Skeletal muscle cell (primary cell): ENCODE results near the gene DDX3Y.
A peak's percentile ranks its signal among the peaks of the same experiment; 100 is the strongest.

Source experiments
- DNase-seq: peaks from one replicate; pipeline ENCODE4 v3.0.0-alpha.2; 2010; ENCODE audit warnings: low read depth
- H3K4me3 ChIP-seq: 2 replicates; pipeline ENCODE4 v1.5.1; 2011; ENCODE audit warnings: low read depth, mild to moderate bottlenecking, control low read depth, low read length, moderate library complexity

Gene DDX3Y

DNA sequence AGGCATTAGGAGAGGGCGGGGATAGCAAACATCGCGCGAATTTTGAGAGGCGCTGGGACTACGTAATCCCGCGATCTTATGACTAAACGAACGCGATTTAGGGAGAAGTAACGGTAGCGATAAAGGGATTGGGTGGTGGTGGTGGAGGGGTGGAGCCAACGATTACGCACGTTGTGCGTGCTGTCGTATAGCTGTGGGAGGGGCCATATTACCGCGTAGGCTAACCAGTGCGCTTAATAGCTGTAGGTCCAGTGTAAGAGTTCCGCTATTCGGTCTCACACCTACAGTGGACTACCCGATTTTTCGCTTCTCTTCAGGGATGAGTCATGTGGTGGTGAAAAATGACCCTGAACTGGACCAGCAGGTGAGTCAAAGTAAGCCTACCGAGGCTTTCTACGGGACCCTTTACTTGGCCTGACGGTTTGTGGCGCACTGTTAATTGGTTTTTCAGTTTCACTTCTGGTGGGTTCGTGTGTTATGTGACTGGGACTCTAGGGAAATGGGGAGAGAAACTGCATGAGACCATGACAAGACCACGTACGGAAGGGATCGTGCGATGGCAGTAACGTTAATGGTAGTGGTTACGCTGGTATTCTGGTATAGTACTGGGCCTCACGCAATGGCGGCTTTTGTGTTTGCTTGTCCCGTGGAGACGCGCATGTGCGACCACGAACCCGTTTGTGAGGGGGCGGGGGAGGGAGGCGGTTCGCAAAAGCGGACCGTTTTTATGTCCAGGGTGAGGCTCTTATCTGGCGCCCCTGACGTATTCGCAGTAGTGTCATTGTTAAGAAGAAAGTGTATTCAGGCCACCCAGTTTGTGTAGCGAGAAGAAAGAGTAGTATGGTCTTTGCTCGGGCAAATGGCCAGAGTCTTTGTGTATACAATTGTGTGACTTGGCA lies at the start of gene DDX3Y:
Gene DDX3Y, plus strand, starts transcription at position 251 of the 899 bp plus-strand sequence. Its CDS starts 69 bp downstream, at position 320.
- H3K4me3 ChIP-seq = peak within 1 kb of the TSS; percentile 68
- DNase-seq = peak; percentile 86

DNA sequence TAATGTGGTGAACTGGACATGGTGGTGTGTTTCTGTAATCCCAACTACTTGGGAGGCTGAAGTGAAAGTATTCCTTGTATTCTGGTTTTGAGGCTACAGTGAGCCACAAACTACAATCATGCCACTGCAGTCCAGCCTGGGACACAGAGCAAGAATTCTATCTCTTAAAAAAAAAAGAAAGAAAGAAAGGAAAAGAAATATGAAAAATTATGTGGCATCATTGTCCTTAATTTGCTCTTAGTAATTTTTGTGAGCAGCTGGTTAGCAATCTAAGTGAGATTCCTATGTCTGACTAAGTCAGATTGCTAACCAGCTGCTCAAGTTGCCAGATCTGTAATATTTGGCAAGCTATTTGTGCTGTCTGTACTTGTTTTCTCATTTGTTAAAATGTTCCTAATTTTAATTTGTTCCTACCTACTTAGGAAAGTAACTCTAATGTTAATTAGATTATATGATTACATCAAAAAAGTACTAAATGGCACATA lies 48.8 kb upstream of the DDX3Y start:
- peak; percentile 2 for DNase-seq
- no peak overlapping the region for H3K4me3 ChIP-seq

DNA sequence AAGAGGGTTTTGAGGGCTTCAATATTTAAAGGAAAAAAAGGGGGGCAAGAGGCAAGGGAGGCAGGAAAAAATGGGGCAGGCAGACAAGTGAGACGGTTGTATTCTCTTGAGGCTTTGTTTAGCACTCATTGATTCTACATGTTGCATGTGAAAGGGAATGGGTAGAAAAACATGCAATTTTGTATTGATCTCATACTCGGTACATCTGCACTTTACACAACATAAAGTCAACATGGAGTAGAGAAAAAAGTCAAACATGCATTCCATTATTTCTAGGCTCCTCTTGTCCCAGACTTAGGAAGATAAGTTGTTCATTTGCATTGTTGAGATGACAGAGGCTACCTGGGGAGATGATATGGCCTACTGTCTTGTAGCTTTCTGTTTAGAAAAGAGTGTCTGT lies 36.7 kb upstream of the DDX3Y start:
- DNase-seq = no peak
- no peak overlapping the region for H3K4me3 ChIP-seq

DNA sequence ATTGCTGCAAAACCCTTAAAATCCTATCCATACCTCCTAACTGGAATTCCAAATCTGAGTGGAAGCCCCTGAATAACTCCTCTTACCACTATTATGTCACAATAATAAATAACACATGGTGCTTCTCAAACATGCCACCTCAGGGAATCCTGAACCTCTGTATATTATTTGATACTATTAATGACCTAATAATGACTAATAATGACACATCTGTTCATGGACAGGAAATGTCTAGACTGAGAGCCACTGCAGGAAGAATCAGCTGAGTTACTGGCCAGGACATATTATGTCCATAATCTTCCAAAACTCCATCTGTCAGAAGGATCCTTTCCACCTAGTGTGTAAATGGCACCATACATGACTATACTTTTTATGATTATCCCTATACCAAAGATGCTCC lies 7.7 kb upstream of the DDX3Y start:
- DNase-seq = no peak

DNA sequence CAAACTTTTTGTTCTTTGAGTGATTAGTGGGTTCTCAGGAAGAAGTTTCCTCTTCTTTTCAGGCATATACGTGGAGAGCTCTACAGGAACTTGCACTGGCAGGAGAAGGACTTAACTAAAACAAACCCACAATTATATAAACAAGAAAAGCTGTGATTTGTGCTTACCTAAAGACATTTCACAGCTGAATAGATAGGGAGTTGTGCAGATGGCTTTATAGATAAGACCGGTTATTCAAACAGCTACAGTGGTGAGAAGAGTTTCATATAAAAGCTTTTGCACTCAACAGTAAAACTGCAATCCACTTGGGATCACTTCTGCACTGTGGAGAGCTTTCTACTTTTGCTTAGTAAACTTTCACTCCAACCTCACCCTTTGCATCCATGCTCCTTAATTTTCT lies 6.1 kb upstream of the DDX3Y start:
- DNase-seq = no peak
- no peak overlapping the region for H3K4me3 ChIP-seq

More for the DNA sequence above, 7.7 kb upstream of the DDX3Y start:
- H3K4me3 ChIP-seq = no peak overlapping the region

DNA sequence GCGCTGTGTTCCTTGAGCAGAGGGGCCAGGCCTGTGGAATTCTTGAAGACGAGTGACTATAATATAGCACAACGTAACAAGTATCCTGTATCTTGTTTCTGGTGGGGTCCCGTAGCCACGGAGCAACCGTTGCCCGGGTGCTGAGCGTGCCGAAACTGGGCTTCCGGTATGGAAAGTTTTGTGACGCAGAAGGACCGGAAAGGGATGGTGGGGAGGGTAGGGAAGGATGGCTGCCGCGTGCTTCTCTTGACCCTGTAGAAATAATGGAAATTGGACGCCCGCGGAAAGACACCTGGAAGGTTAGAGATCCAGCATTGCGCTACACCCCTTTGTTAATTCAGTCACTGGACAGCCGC lies 827 bp downstream of the DDX3Y start:
- DNase-seq = peak; percentile 25
- peak overlapping the region; percentile 68 for H3K4me3 ChIP-seq

DNA sequence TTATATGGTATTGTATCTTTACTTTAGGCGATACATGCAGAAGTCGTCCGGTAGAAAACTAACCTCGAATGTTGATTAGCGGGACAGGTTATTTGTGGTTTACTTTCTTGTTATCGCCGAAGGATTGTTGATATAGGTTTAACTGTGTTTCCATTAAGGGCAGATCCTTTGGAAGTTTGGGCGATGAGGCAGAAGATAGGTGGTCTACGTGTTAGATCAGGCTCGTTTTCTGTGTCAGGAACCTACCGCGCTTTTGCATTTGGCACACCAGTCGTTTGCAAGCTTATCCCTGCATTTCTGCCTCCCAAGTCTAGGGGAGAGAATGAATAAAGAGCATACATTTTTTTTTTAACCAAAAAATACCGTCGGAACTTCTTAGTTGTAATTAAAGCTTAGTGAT lies 1.2 kb downstream of the DDX3Y start:
- H3K4me3 ChIP-seq = peak overlapping the region; percentile 68
- no peak for DNase-seq

DNA sequence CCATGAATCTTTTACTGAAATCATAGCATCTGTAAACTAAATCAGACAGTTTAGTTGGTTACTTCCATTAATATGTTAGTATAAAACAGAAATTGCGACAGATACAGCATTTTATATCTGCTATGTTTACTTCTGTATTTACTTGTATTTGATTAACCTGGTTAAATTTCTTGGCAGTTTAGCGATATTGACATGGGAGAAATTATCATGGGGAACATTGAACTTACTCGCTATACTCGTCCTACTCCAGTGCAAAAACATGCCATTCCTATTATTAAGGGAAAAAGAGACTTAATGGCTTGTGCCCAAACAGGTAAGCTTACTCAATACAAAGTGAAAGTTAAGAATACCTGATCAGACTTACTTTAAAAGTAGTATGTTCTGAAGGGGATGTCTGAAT lies 8.9 kb downstream of the DDX3Y start:
- no peak for DNase-seq

DNA sequence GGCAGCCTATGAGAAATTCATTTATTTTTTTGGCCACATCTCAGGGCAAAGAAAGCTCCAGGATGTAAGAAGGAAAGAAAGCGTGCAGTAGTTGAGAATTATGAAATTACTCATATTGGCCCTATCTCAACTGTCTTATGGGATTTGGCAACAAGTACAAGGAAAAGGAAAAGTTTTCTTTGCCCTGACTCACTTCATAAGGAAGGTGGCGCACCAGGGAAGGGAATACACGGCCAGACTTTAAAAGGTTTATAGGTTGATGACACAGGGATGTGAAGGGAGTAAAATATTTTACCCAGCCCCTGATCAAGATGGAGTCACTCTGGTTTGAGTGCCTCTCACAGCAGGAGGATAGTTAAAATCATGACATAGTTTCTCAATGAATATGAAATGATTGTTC lies 23.4 kb downstream of the DDX3Y start:
- peak; percentile 4 for DNase-seq
- no peak overlapping the region for H3K4me3 ChIP-seq

More for the DNA sequence above, 8.9 kb downstream of the DDX3Y start:
- H3K4me3 ChIP-seq = no peak overlapping the region

DNA sequence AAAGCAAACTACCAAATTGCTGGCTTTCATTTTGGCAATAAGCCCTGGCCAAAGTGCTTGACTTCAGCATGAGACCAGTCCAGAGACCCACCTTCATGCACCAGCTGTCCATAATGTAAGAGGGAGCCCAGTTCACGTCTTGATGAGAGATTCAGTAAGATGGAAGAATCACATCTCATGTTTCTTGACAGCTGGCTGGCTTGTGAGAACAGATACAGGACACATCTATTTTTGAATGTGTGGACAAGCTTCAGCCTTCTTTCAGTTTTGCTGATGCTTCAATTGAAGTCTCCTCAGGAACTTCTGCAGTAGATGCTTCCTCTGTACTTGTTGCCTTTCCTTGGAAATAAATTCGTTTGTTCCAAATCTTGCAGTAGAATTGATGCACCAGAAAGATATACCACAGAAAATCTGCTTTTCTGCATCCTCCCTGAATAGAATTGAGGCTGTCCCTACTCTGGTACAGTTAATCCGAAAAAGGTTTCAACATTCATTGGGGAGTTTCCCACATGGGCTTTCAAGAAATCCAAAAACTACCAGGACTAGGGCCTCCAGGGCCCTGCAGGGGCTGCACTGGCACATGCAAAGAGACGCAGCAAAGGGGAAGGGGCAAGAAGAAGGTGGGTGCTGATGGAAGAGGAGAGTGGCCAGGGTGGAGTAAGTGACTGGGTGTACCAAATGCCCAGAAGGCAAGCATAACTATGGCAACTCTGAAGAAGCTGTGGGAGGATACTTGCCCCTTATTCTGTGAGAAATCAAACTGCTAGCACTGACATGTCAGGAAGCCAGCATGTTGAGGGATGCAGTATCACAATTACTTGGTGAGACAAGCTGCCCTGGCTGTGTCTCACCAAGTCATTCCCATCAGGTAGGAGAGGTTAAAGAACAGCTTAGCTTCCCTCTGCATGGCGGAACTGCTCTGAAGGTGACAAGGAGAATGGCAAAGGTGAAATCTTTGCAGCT lies 37.3 kb downstream of the DDX3Y start:
- no peak for DNase-seq
- no peak overlapping the region for H3K4me3 ChIP-seq
